GM20431 (cell line): ENCODE results near the gene PAN3.

Source experiments
- in situ Hi-C: fragments of 300-500 bp; cut with MseI, MboI; formaldehyde crosslinking; loops from one replicate; pipeline ENCODE4 v1.15.0; 2020; ENCODE audit warnings: low sequenced_read_pairs; ENCODE audit not compliant: unreplicated experiment

Gene PAN3

GRCh38 chr13:28271056-28271840 is 132.9 kb downstream of the PAN3 start:
- in situ Hi-C loops: no loop called here

- in situ Hi-C loops: no loop called here
These were observed 135.6 kb downstream of the PAN3 start for GRCh38 chr13:28273919-28274318.

- in situ Hi-C loops: no loop called here
These were observed 144.1 kb downstream of the PAN3 start for GRCh38 chr13:28282451-28282850.

GRCh38 chr13:28283600-28283999 is 145.3 kb downstream of the PAN3 start:
- in situ Hi-C loops: no loop called here

- in situ Hi-C loops: no loop called here
These were observed 147.9 kb downstream of the PAN3 start for GRCh38 chr13:28286263-28286662.

GRCh38 chr13:28297341-28297740 is 159.0 kb downstream of the PAN3 start:
- in situ Hi-C loops: no loop called here

GRCh38 chr13:28299916-28300315 is 161.6 kb downstream of the PAN3 start:
- in situ Hi-C loops: loop anchor here (25.0 kb wide), 2 partner anchors 337 to 487 kb away; no protein-coding TSS in a partner anchor

- in situ Hi-C loops: loop anchor here (25.0 kb wide), 2 partner anchors 335 to 485 kb away; no protein-coding TSS in a partner anchor
These were observed 163.5 kb downstream of the PAN3 start for GRCh38 chr13:28301839-28302238.

GRCh38 chr13:28306325-28306724 is 168.0 kb downstream of the PAN3 start:
- in situ Hi-C loops: loop anchor here (25.0 kb wide), 2 partner anchors 331 to 481 kb away; no protein-coding TSS in a partner anchor

GRCh38 chr13:28313579-28313978 is 175.2 kb downstream of the PAN3 start:
- in situ Hi-C loops: loop anchor here (25.0 kb wide), 2 partner anchors 324 to 474 kb away; no protein-coding TSS in a partner anchor

- in situ Hi-C loops: loop anchor here (25.0 kb wide), 2 partner anchors 322 to 472 kb away; no protein-coding TSS in a partner anchor
These were observed 176.5 kb downstream of the PAN3 start for GRCh38 chr13:28314879-28315278.

GRCh38 chr13:28316129-28316528 is 177.8 kb downstream of the PAN3 start:
- in situ Hi-C loops: loop anchor here (25.0 kb wide), 2 partner anchors 321 to 471 kb away; no protein-coding TSS in a partner anchor

- in situ Hi-C loops: loop anchor here (25.0 kb wide), 2 partner anchors 320 to 470 kb away; no protein-coding TSS in a partner anchor
These were observed 178.5 kb downstream of the PAN3 start for GRCh38 chr13:28316836-28317235.

GRCh38 chr13:28318496-28318895 is 180.2 kb downstream of the PAN3 start:
- in situ Hi-C loops: loop anchor here (25.0 kb wide), 2 partner anchors 319 to 469 kb away; no protein-coding TSS in a partner anchor

- in situ Hi-C loops: loop anchor here (25.0 kb wide), 2 partner anchors 318 to 468 kb away; no protein-coding TSS in a partner anchor
These were observed 181.2 kb downstream of the PAN3 start for GRCh38 chr13:28319528-28319927.

- in situ Hi-C loops: loop anchor here (25.0 kb wide), 2 partner anchors 317 to 467 kb away; no protein-coding TSS in a partner anchor
These were observed 181.9 kb downstream of the PAN3 start for GRCh38 chr13:28320209-28320608.

- in situ Hi-C loops: loop anchor here (25.0 kb wide), 2 partner anchors 316 to 466 kb away; no protein-coding TSS in a partner anchor
These were observed 182.7 kb downstream of the PAN3 start for GRCh38 chr13:28320884-28321574.

- in situ Hi-C loops: loop anchor here (25.0 kb wide), 2 partner anchors 316 to 466 kb away; no protein-coding TSS in a partner anchor
These were observed 183.4 kb downstream of the PAN3 start for GRCh38 chr13:28321756-28322155.

- in situ Hi-C loops: loop anchor here (25.0 kb wide), 2 partner anchors 315 to 465 kb away; no protein-coding TSS in a partner anchor
These were observed 184.0 kb downstream of the PAN3 start for GRCh38 chr13:28322256-28322905.
